Bronchial epithelial cell (primary cell): Measurements from ENCODE around the gene GPN3. TPM values are rescaled to one million over a fixed set of nuclear protein-coding genes. Genes with fewer than 3 reads are reported as not detected.
"Not testable (repeated sequence)": the region's sequence is repeated elsewhere in the genome, so short reads cannot be mapped to it uniquely, and the experiment has no call there.

Experiments used
- DNase-seq: peaks from one replicate; pipeline ENCODE4 v3.0.0-alpha.2; 2010; ENCODE audit warnings: low read depth
- FAIRE-seq: peaks from 2 replicates; lab custom pipeline; 2011; peaks lifted over from hg19 to GRCh38; lab: Jason Lieb, UNC
- H3K27me3 ChIP-seq: 2 replicates; pipeline ENCODE4 v1.5.1; 2011; ENCODE audit warnings: low read length; ENCODE audit not compliant: control insufficient read depth, insufficient read depth
- H3K36me3 ChIP-seq: 2 replicates; pipeline ENCODE4 v1.5.1; 2011; ENCODE audit warnings: low read length; ENCODE audit not compliant: control insufficient read depth, insufficient read depth
- H3K4me3 ChIP-seq: 2 replicates; pipeline ENCODE4 v1.5.1; 2011; ENCODE audit warnings: mild to moderate bottlenecking, low read depth, low read length, control low read depth
- CTCF ChIP-seq: IDR thresholded peaks from 2 replicates; pipeline ENCODE4 v1.5.1; 2011; ENCODE audit warnings: mild to moderate bottlenecking, moderate library complexity, low read length, control low read depth, inconsistent platforms; ENCODE audit not compliant: insufficient read depth, severe bottlenecking
- total RNA-seq: library from RNA; depleted of rRNA; stranded (reverse); fragments of >200 nt; gene quantifications from 2 replicates; pipeline ENCODE4 v1.2.1, GENCODE V29; 2014

Gene GPN3
- total RNA-seq, 1 donor from 2014 or later, result 19.7 TPM

DNA sequence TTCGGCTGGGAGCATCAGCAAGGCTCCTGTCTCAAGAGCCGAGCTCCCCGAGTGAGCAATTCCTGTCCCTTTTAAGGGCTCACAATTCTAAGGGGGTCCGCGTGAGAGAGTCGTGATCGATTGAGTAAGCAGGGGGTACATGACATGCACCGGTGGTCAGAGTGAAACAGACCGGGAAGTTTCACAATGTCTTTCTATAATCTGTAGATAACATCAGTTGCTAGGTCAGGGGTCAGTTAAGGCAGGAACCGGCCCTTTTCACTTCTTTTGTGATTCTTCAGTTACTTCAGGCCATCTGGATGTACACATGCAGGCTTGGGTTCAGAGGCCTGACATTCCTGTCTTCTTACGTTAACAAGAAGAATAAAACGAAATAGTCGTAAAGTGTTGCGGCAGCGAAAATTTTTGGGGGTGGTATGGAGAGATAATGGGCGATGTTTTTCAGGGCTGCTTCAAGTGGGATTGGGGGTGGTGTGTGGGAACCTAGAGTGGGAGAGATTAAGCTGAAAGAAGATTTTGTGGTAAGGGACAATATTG, 62.9 kb downstream of the GPN3 start:
- FAIRE-seq, DNase-seq: not testable (repeated sequence)

GRCh38 chr12:110403976-110404682, 63.9 kb downstream of the GPN3 start:
- FAIRE-seq, result no peak
- no peak for TF ChIP-seq CTCF
- peak overlapping the region; percentile 93 for H3K4me3 ChIP-seq
- no peaks in the 10 kb centered on the region for H3K27me3 ChIP-seq
- H3K36me3 ChIP-seq, result no peaks in the 10 kb centered on the region
- DNase-seq, result peak; percentile 47

More for the DNA sequence above, 62.9 kb downstream of the GPN3 start:
- not testable (repeated sequence) for H3K27me3 ChIP-seq, H3K4me3 ChIP-seq, H3K36me3 ChIP-seq

GRCh38 chr12:110403146-110403975, 64.7 kb downstream of the GPN3 start, which contains the start of gene ANAPC7:
TSS of gene ANAPC7 (minus strand) at chr12:110403708. CDS start at chr12:110403627, 81 bp downstream.
- H3K27me3 ChIP-seq, result no peaks in the 10 kb centered on the region
- peak within 1 kb of the TSS; percentile 93 for H3K4me3 ChIP-seq
- DNase-seq, result peak; percentile 80
- H3K36me3 ChIP-seq, result no peaks in the 10 kb centered on the region
- no peak for FAIRE-seq
- TF ChIP-seq CTCF, result peak; percentile 1

Other genes starting within 250 kb of the GPN3 start
- 125 and 173 TPM in 2 replicates for gene ATP2A2, start 187.0 kb downstream of the GPN3 start, total RNA-seq
- 36.1 and 44.4 TPM in 2 replicates for gene ANAPC7, start 64.5 kb downstream of the GPN3 start, total RNA-seq
- gene ARPC3, start 17.9 kb downstream of the GPN3 start, total RNA-seq, result 204 and 210 TPM in 2 replicates
- 1.9 and 3.9 TPM in 2 replicates for gene FAM216A, start 588 bp upstream of the GPN3 start, total RNA-seq
- 46.5 and 55.3 TPM in 2 replicates for gene VPS29, start 33.9 kb upstream of the GPN3 start, total RNA-seq
- 0.26 TPM in 2 replicates for gene RAD9B, start 34.1 kb upstream of the GPN3 start, total RNA-seq
- 8.7 and 10.8 TPM in 2 replicates for gene PPTC7, start 115.1 kb upstream of the GPN3 start, total RNA-seq
- gene TCTN1, start 145.9 kb upstream of the GPN3 start, total RNA-seq, result 4.5 and 8.1 TPM in 2 replicates
- gene HVCN1, start 220.9 kb upstream of the GPN3 start, total RNA-seq, result 0.53 and 0.77 TPM in 2 replicates